Panc1 (cell line): ENCODE results near the gene RFC5. TPM values are rescaled to one million over a fixed set of nuclear protein-coding genes. Genes with fewer than 3 reads are reported as not detected.

Source experiments
- ATAC-seq: fragments of 200-7000 bp; cut with Tn5 transposase; 2 replicates; pipeline ENCODE4 v1.9.1; 2020; ENCODE audit warnings: mild to moderate bottlenecking, moderate library complexity
- BruUV-seq: library from RNA; stranded (reverse); fragments of 400-500 nt; replicated peaks from 2 replicates; lab custom pipeline; 2021; lab: Mats Ljungman, UMichigan
- CTCF ChIA-PET: fragments of 300-600 bp; sonication (Branson Sonifier 250); formaldehyde crosslinking; loops from one replicate; lab custom pipeline; 2022; ENCODE audit warnings: antibody characterized with exemption; lab: Charles Lee
- POLR2A ChIA-PET: fragments of 300-600 bp; sonication (Branson Sonifier 250); formaldehyde crosslinking; loops from one replicate; lab custom pipeline; 2022; ENCODE audit warnings: antibody characterized with exemption; lab: Charles Lee
- DNase-seq: peaks from one replicate; pipeline ENCODE4 v3.0.0-alpha.2; 2010; ENCODE audit warnings: low read depth, low spot score
- H3K27ac ChIP-seq: 2 replicates; pipeline ENCODE4 v1.5.1; 2011; ENCODE audit warnings: mild to moderate bottlenecking, low read length, inconsistent platforms
- H3K27me3 ChIP-seq: fragments of 200-500 bp; sonication (Bioruptor generic); 2 replicates; pipeline ENCODE4 v1.6.0; 2014; ENCODE audit warnings: low read length, inconsistent platforms; ENCODE audit not compliant: control insufficient read depth, insufficient read depth
- H3K36me3 ChIP-seq: fragments of 200-500 bp; sonication (Bioruptor generic); 2 replicates; pipeline ENCODE4 v1.5.1; 2014; ENCODE audit warnings: inconsistent platforms, mild to moderate bottlenecking, low read length, moderate library complexity; ENCODE audit not compliant: control insufficient read depth, insufficient read depth
- H3K4me1 ChIP-seq: 2 replicates; pipeline ENCODE4 v1.5.1; 2011; ENCODE audit warnings: inconsistent platforms, mild to moderate bottlenecking, low read length, moderate library complexity; ENCODE audit not compliant: control insufficient read depth, insufficient read depth
- H3K4me3 ChIP-seq, 2 experiments: 2 replicates each; pipeline ENCODE4 v1.5.1; 2011 to 2012; ENCODE audit warnings: low read depth in 2 of 2, low read length in 2 of 2, mild to moderate bottlenecking in 2 of 2, inconsistent platforms in 1 of 2, moderate library complexity in 1 of 2
- H3K9me3 ChIP-seq: fragments of 200-500 bp; sonication (Bioruptor generic); 2 replicates; pipeline ENCODE4 v1.5.1; 2014; ENCODE audit warnings: low read depth, mild to moderate bottlenecking, inconsistent platforms, low read length, moderate library complexity; ENCODE audit not compliant: control insufficient read depth, insufficient read depth
- POLR2AphosphoS5 ChIP-seq: IDR thresholded peaks from 2 replicates; pipeline ENCODE4 v1.6.1; 2012; ENCODE audit warnings: mild to moderate bottlenecking, low read depth, low read length, moderate library complexity
- SIN3A ChIP-seq: IDR thresholded peaks from 2 replicates; pipeline ENCODE4 v1.6.1; 2012; ENCODE audit warnings: low read depth, mild to moderate bottlenecking, low read length, moderate library complexity, borderline replicate concordance; ENCODE audit not compliant: insufficient read depth
- TCF7L2 ChIP-seq: IDR thresholded peaks from 2 replicates; pipeline ENCODE4 v1.6.1; 2011; ENCODE audit warnings: mild to moderate bottlenecking, low read depth, low read length, inconsistent platforms
- in situ Hi-C: cut with HindIII; loops from 2 replicates; pipeline ENCODE4 v1.10.0; 2016; ENCODE audit warnings: low sequenced_read_pairs, low pct_unique_long_range_greater_than_20kb
- intact Hi-C: fragments of 100-400 bp; cut with micrococcal nuclease; formaldehyde crosslinking; loops from one replicate; pipeline ENCODE4 v1.10.0; 2022; ENCODE audit not compliant: unreplicated experiment
- total RNA-seq: library from RNA; stranded (reverse); gene quantifications from one replicate; pipeline ENCODE4 v1.2.1, GENCODE V29; 2021; ENCODE audit not compliant: unreplicated experiment
- TF ChIP-seq, protein P1 (sequence below): fragments of 450-650 bp; IDR thresholded peaks from 2 replicates; pipeline ENCODE4 v1.5.1; 2017; ENCODE audit warnings: mild to moderate bottlenecking
- TF ChIP-seq, protein P2 (sequence below), 2 experiments: IDR thresholded peaks; 2 replicates each; pipeline ENCODE4 v1.6.1; 2011 to 2012; ENCODE audit warnings: low read depth in 2 of 2, control low read depth in 1 of 2, low read length in 1 of 2, mild to moderate bottlenecking in 1 of 2, moderate library complexity in 1 of 2; ENCODE audit not compliant: insufficient read depth in 1 of 2

RFC5 gene
- total RNA-seq, 1 experiment from 2014 or later: 25.0 TPM

DNA sequence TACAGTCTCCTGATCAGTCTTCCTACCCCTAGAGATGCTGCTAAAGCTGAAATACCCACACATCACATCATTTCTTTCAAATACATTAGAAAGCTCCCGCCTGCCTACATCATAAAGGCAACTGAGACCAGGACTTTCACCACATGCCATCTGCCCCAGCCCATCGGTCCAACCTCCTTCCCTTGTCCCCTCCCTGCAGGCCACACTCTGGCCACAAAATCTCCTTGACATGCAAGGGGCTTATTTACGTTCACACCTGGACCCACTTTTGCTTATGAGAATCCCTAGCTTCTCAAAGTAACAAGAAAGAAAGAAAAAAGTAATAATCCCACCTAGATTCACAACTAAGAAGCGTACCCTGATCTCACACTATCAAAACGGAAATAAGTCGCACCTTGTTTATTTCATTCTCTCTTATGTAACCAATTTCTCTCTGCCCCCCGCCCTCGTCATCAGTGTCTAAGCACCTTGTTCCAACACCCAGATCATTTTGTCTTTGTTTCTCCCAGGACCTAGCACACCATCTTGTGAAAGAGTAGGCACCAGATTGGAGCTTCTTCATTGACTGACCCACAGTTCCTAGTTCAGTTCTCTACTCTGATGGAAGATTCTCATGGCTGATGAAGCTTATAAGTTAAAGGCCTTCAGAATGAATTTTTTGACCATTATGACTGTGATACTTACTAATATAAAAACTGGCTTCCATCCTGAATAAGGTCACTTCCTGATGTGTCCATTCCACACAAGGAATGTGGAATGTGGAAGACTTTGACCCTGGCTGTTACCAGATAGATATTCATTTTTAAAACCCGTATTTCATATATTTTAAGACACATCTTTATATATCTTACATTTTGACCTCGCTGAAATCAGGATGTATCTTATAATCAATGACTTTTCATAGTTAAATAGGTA, 36.8 kb downstream of the RFC5 start:
- CTCF ChIA-PET: no interaction called here
- POLR2A ChIA-PET: interaction anchor here (0.5 kb wide), 1 partner anchor 865 kb away, joined by 8 read pairs; no protein-coding TSS in a partner anchor
- no peaks in the 10 kb centered on the region for H3K9me3 ChIP-seq
- intact Hi-C loops (no loop called here), in situ Hi-C loops (no loop called here)
- no peak for DNase-seq
- H3K4me1 ChIP-seq: peaks cover 76% of the 10 kb centered on the region
- H3K4me3 ChIP-seq: 0 out of 4 replicates have a peak overlapping the region, but pooled peaks of 1 of the 2 experiments have one; percentile 0
- no peaks in the 10 kb centered on the region for H3K27me3 ChIP-seq
- BruUV-seq: no TSS peak
- peak overlapping the region; percentile 98 for H3K27ac ChIP-seq
- peaks cover 8% of the 10 kb centered on the region; the same call in 1 of the 2 replicates for H3K36me3 ChIP-seq
- ATAC-seq: peak; percentile 33
- no peak for TF ChIP-seq TCF7L2
- no peak for TF ChIP-seq SIN3A
- TF ChIP-seq, protein P1, sequence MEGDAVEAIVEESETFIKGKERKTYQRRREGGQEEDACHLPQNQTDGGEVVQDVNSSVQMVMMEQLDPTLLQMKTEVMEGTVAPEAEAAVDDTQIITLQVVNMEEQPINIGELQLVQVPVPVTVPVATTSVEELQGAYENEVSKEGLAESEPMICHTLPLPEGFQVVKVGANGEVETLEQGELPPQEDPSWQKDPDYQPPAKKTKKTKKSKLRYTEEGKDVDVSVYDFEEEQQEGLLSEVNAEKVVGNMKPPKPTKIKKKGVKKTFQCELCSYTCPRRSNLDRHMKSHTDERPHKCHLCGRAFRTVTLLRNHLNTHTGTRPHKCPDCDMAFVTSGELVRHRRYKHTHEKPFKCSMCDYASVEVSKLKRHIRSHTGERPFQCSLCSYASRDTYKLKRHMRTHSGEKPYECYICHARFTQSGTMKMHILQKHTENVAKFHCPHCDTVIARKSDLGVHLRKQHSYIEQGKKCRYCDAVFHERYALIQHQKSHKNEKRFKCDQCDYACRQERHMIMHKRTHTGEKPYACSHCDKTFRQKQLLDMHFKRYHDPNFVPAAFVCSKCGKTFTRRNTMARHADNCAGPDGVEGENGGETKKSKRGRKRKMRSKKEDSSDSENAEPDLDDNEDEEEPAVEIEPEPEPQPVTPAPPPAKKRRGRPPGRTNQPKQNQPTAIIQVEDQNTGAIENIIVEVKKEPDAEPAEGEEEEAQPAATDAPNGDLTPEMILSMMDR: no peak
- no peak; the same call in 1 of the 2 replicates for TF ChIP-seq POLR2AphosphoS5
- TF ChIP-seq, protein P2, sequence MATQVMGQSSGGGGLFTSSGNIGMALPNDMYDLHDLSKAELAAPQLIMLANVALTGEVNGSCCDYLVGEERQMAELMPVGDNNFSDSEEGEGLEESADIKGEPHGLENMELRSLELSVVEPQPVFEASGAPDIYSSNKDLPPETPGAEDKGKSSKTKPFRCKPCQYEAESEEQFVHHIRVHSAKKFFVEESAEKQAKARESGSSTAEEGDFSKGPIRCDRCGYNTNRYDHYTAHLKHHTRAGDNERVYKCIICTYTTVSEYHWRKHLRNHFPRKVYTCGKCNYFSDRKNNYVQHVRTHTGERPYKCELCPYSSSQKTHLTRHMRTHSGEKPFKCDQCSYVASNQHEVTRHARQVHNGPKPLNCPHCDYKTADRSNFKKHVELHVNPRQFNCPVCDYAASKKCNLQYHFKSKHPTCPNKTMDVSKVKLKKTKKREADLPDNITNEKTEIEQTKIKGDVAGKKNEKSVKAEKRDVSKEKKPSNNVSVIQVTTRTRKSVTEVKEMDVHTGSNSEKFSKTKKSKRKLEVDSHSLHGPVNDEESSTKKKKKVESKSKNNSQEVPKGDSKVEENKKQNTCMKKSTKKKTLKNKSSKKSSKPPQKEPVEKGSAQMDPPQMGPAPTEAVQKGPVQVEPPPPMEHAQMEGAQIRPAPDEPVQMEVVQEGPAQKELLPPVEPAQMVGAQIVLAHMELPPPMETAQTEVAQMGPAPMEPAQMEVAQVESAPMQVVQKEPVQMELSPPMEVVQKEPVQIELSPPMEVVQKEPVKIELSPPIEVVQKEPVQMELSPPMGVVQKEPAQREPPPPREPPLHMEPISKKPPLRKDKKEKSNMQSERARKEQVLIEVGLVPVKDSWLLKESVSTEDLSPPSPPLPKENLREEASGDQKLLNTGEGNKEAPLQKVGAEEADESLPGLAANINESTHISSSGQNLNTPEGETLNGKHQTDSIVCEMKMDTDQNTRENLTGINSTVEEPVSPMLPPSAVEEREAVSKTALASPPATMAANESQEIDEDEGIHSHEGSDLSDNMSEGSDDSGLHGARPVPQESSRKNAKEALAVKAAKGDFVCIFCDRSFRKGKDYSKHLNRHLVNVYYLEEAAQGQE (IDR thresholded peaks at IDR 0.05; ENCODE audit: insufficient read depth in 1 of 2, low read depth in 2 of 2, low read length in 1 of 2): no peak

DNA sequence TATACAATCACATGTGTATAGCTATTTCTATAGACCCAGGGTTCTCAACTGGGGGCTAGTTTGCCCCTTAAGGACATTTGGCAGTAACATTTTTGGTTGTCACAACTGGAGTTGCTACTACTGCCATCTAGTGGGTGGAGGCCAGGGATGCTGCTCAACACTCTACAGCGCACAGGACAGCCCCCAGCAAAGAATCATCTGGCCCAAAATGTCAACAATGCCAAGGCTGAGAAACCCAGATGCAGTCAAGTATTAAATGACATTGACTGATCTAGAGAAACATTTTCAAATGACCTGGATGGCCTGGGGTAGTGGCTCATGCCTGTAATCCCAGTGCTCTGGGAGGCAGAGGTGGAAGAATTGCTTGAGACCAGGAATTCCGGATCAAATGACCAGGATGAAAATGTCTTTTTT, 38.6 kb downstream of the RFC5 start:
- intact Hi-C loops: no loop called here
- BruUV-seq: no TSS peak
- CTCF ChIA-PET: interaction anchor here (0.7 to 1.0 kb wide), 4 partner anchors 9 to 184 kb away, joined by 3 to 5 read pairs (median 4); no protein-coding TSS in a partner anchor

More for the DNA sequence above, 38.6 kb downstream of the RFC5 start:
- no peaks in the 10 kb centered on the region for H3K27me3 ChIP-seq
- H3K4me3 ChIP-seq: no peak overlapping the region
- H3K27ac ChIP-seq: peak overlapping the region; percentile 98
- in situ Hi-C loops: no loop called here
- TF ChIP-seq, protein P2 (IDR thresholded peaks at IDR 0.05; ENCODE audit: insufficient read depth in 1 of 2, low read depth in 2 of 2, low read length in 1 of 2): no peak
- TF ChIP-seq POLR2AphosphoS5 (peak; percentile 25; the same call in 1 of the 2 replicates), SIN3A (no peak), TCF7L2 (no peak)
- TF ChIP-seq, protein P1: peak; percentile 88
- peaks cover 83% of the 10 kb centered on the region for H3K4me1 ChIP-seq
- H3K36me3 ChIP-seq: no peaks in the 10 kb centered on the region; the same call in 1 of the 2 replicates
- POLR2A ChIA-PET: no interaction called here
- H3K9me3 ChIP-seq: no peaks in the 10 kb centered on the region
- DNase-seq (no peak), ATAC-seq (no peak)
